Measurements from ENCODE around the gene GUCY1A1. TPM values are rescaled to one million over a fixed set of nuclear protein-coding genes. Genes with fewer than 3 reads are reported as not detected.

The GUCY1A1 gene, protein sequence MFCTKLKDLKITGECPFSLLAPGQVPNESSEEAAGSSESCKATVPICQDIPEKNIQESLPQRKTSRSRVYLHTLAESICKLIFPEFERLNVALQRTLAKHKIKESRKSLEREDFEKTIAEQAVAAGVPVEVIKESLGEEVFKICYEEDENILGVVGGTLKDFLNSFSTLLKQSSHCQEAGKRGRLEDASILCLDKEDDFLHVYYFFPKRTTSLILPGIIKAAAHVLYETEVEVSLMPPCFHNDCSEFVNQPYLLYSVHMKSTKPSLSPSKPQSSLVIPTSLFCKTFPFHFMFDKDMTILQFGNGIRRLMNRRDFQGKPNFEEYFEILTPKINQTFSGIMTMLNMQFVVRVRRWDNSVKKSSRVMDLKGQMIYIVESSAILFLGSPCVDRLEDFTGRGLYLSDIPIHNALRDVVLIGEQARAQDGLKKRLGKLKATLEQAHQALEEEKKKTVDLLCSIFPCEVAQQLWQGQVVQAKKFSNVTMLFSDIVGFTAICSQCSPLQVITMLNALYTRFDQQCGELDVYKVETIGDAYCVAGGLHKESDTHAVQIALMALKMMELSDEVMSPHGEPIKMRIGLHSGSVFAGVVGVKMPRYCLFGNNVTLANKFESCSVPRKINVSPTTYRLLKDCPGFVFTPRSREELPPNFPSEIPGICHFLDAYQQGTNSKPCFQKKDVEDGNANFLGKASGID
- 10 to 100 TPM; 50.3 to 73.7 (median 57.8) TPM for total RNA-seq

DNA sequence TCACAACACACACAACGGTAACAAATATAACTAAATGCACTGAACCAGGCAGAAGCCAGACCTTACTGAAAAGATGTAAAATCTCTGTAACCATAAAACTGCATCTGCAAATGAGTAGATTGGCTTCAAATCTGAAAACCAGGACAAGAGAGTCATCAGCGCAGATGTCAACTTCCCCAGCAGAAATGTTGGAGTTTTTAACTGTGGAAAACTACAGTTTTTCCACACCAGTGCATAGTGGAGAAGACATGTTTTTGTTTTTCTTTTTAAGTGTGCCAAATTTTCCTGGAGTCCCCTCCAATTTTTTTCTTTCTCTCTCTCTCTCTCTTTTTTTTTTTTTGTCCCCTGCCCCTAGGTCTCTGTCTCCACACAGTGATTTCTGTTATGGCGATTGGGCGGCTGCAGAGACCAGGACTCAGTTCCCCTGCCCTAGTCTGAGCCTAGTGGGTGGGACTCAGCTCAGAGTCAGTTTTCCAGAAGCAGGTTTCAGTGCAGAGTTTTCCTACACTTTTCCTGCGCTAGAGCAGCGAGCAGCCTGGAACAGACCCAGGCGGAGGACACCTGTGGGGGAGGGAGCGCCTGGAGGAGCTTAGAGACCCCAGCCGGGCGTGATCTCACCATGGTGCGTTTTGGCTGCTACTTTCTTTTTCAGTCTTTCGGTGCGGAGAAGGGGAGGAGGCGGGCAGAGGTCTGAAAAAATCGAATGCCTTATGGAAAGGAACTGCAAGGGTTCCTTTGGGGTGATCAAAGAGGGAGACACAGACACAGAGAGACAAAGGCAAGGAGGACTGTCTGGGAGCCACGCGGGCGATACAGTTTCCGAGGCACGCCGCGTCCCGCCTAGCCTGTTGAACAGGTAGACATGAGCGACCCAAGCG is at the start of gene GUCY1A1:
TSS of gene GUCY1A1 (plus strand) at position 505 of the 878 bp plus-strand sequence. CDS start 30,020 bp downstream, outside the sequence.
- DNase-seq (ENCODE audit: extremely low spot score) = no peak
- 11% methylated on average over 20 of the region's 25 CpGs for WGBS
- TF ChIP-seq POLR2AphosphoS5 (IDR thresholded peaks at IDR 0.05) = no peak
- no peak for TF ChIP-seq POLR2A (IDR thresholded peaks at IDR 0.05; ENCODE audit: low read depth)
- TF ChIP-seq, protein P1, sequence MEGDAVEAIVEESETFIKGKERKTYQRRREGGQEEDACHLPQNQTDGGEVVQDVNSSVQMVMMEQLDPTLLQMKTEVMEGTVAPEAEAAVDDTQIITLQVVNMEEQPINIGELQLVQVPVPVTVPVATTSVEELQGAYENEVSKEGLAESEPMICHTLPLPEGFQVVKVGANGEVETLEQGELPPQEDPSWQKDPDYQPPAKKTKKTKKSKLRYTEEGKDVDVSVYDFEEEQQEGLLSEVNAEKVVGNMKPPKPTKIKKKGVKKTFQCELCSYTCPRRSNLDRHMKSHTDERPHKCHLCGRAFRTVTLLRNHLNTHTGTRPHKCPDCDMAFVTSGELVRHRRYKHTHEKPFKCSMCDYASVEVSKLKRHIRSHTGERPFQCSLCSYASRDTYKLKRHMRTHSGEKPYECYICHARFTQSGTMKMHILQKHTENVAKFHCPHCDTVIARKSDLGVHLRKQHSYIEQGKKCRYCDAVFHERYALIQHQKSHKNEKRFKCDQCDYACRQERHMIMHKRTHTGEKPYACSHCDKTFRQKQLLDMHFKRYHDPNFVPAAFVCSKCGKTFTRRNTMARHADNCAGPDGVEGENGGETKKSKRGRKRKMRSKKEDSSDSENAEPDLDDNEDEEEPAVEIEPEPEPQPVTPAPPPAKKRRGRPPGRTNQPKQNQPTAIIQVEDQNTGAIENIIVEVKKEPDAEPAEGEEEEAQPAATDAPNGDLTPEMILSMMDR (IDR thresholded peaks at IDR 0.05) = no peak
- TF ChIP-seq EP300 (IDR thresholded peaks at IDR 0.05) = no peak
- Histone ChIP-seq H3K4me1 (peaks cover 4 to 27% (median 23%) of the 10 kb centered on the region in 4 donors), H3K27ac (replicated peaks in 1 of 4) (peak within 1 kb of the TSS; percentile 88 to 90 (median 90)), H3K36me3 (no peaks in the 10 kb centered on the region), H3K4me3 (peak within 1 kb of the TSS; percentile 69 to 77 (median 74)), H3K27me3 (peaks cover 0 to 17% (median 0%) of the 10 kb centered on the region in 4 donors), H3K9me3 (no peaks in the 10 kb centered on the region)
- intact Hi-C loops (cut with DNase I) = no loop called here

DNA sequence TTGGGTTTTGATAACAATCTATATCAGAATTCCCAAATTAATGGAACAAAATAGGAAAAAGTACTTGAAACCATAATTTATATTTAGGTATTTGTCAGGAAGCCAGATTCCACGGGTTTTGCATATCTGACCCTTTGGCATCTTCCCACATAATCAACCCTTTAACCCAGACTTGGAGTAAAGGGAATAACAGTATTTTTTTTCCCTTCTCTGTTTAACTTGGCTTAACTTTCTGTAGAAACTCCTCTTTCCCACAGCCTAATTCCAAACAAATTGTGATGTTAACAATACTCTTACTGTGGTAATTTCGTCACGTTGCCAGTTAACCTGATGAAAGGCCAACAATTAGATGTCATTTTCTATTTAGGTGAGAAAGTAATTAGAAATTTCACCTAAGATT is 49.4 kb upstream of the GUCY1A1 start:
- Histone ChIP-seq H3K36me3 (no peaks in the 10 kb centered on the region), H3K4me3 (no peak overlapping the region), H3K4me1 (no peaks in the 10 kb centered on the region), H3K27ac (replicated peaks in 1 of 4) (no peak overlapping the region), H3K27me3 (no peaks in the 10 kb centered on the region), H3K9me3 (no peaks in the 10 kb centered on the region)
- TF ChIP-seq POLR2A (IDR thresholded peaks at IDR 0.05; ENCODE audit: low read depth) = no peak
- TF ChIP-seq, protein P1 (IDR thresholded peaks at IDR 0.05) = no peak
- no peak for TF ChIP-seq EP300 (IDR thresholded peaks at IDR 0.05)
- TF ChIP-seq POLR2AphosphoS5 (IDR thresholded peaks at IDR 0.05) = no peak
- DNase-seq (ENCODE audit: extremely low spot score) = no peak
- intact Hi-C loops (cut with DNase I) = no loop called here
- WGBS = 39% methylated on average over 3 of the region's 3 CpGs

DNA sequence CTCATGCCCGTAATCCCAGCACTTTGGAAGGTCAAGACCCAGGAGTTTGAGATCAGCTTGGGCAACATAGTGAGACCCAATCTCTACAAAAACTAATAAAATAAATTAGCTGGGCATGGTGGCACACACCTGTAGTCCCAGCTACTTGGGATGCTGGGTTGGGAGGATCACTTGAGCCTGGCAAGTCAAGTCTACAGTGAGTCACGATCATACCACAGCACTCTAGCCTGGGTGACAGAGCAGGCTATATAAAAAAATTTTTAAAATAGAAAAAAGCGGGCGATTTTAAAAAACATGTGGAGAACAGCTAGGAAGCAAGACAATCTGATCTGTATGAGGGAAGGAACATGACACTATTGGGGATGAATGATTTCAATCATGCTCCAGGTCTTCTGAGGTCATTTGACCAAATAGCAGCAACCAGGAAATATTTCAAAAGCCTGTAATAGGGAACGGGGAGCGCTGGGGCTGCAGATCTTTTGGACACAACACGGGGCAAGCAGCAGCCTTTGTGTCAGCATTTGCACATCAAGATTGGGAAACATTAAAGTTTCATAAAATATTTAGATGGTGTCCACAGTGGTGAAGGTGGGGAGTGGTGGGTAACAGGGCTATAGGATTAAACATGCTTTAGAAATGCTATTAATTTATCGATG is 48.3 kb upstream of the GUCY1A1 start:
- Histone ChIP-seq H3K9me3 (no peaks in the 10 kb centered on the region), H3K27me3 (no peaks in the 10 kb centered on the region), H3K4me1 (no peaks in the 10 kb centered on the region), H3K27ac (replicated peaks in 1 of 4) (no peak overlapping the region), H3K4me3 (no peak overlapping the region), H3K36me3 (no peaks in the 10 kb centered on the region)
- TF ChIP-seq, protein P1 (IDR thresholded peaks at IDR 0.05) = no peak
- no peak for TF ChIP-seq POLR2AphosphoS5 (IDR thresholded peaks at IDR 0.05)
- no peak for TF ChIP-seq POLR2A (IDR thresholded peaks at IDR 0.05; ENCODE audit: low read depth)
- TF ChIP-seq EP300 (IDR thresholded peaks at IDR 0.05) = no peak
- WGBS = 81% methylated on average over 8 of the region's 8 CpGs
- intact Hi-C loops (cut with DNase I) = no loop called here
- no peak for DNase-seq (ENCODE audit: extremely low spot score)

DNA sequence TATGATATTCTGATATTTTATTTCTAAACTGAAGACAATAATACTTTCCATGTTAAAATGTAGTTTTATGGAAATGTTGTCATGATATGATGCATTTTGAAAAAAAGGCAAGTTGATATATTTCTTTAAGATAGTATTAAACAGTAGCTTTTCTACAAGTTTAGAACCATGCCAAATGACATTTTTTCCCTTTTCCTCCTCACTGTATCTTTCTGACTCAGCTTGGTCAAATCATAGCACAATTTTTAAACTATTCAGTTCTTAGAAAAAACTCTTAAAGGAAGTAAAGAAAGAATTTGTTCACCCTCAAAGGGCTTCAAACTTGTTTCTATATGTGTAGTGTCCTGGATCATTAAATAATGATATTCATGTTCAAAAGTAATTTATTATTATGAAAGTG is 46.0 kb upstream of the GUCY1A1 start:
- TF ChIP-seq, protein P1 (IDR thresholded peaks at IDR 0.05) = no peak
- no peak for TF ChIP-seq POLR2A (IDR thresholded peaks at IDR 0.05; ENCODE audit: low read depth)
- no peak for TF ChIP-seq POLR2AphosphoS5 (IDR thresholded peaks at IDR 0.05)
- TF ChIP-seq EP300 (IDR thresholded peaks at IDR 0.05) = no peak
- Histone ChIP-seq H3K27ac (replicated peaks in 1 of 4) (no peak overlapping the region), H3K9me3 (no peaks in the 10 kb centered on the region), H3K36me3 (no peaks in the 10 kb centered on the region), H3K4me1 (no peaks in the 10 kb centered on the region), H3K4me3 (no peak overlapping the region), H3K27me3 (no peaks in the 10 kb centered on the region)
- intact Hi-C loops (cut with DNase I) = no loop called here
- DNase-seq (ENCODE audit: extremely low spot score) = no peak

All from esophagus muscularis mucosa (tissue), 4 donors.